IMR-90 (cell line): ENCODE data around the gene CPTP. TPM values are rescaled to one million over a fixed set of nuclear protein-coding genes. Genes with fewer than 3 reads are reported as not detected.

ENCODE experiments used
- ATAC-seq: fragments of 200-7000 bp; cut with Tn5 transposase; 2 replicates; pipeline ENCODE4 v1.9.1; 2020; ENCODE audit warnings: low read depth, mild to moderate bottlenecking, moderate library complexity
- BruUV-seq: library from RNA; stranded (reverse); fragments of 400-500 nt; replicated peaks from 2 replicates; lab custom pipeline; 2021; lab: Mats Ljungman, UMichigan
- CTCF ChIA-PET: fragments of 300-600 bp; formaldehyde crosslinking; extraction: SDS; loops from one replicate; lab custom pipeline; 2021; ENCODE audit warnings: antibody characterized with exemption; lab: Yijun Ruan, JAX
- POLR2A ChIA-PET: fragments of 300-600 bp; sonication (Branson Sonifier 250); formaldehyde crosslinking; loops from one replicate; lab custom pipeline; 2022; ENCODE audit warnings: antibody characterized with exemption; ENCODE audit not compliant: unreplicated experiment; lab: Charles Lee
- DNase-seq: peaks from one replicate; pipeline ENCODE4 v3.0.0; 2013
- H2AFZ ChIP-seq: replicated peaks from 2 replicates; pipeline ENCODE3; 2013; ENCODE audit warnings: low read length, mild to moderate bottlenecking; ENCODE audit not compliant: poor library complexity
- H2AK5ac ChIP-seq: 2 replicates; pipeline ENCODE4 v1.6.1; 2013; ENCODE audit warnings: low read depth, low read length, inconsistent platforms
- H2AK9ac ChIP-seq: replicated peaks from 2 replicates; pipeline ENCODE3; 2013; ENCODE audit warnings: mild to moderate bottlenecking, low read depth, low read length, moderate library complexity; ENCODE audit not compliant: poor library complexity
- H2BK120ac ChIP-seq: 2 replicates; pipeline ENCODE4 v1.6.1; 2013; ENCODE audit warnings: low read depth, low read length, inconsistent platforms
- H2BK15ac ChIP-seq: 3 replicates; pipeline ENCODE4 v1.6.1; 2013; ENCODE audit warnings: low read depth, low read length, inconsistent platforms
- H2BK20ac ChIP-seq: 2 replicates; pipeline ENCODE4 v1.6.1; 2013; ENCODE audit warnings: low read depth, mild to moderate bottlenecking, inconsistent platforms, low read length, moderate library complexity
- H2BK5ac ChIP-seq: 2 replicates; pipeline ENCODE4 v1.6.1; 2013; ENCODE audit warnings: mild to moderate bottlenecking, low read depth, low read length, inconsistent platforms; ENCODE audit not compliant: poor library complexity, severe bottlenecking
- H3K14ac ChIP-seq: replicated peaks from 2 replicates; pipeline ENCODE4 v1.6.1; 2013; ENCODE audit warnings: low read depth, low read length, inconsistent platforms
- H3K18ac ChIP-seq: 2 replicates; pipeline ENCODE4 v1.6.1; 2013; ENCODE audit warnings: low read depth, low read length, control low read depth
- H3K23ac ChIP-seq: 2 replicates; pipeline ENCODE4 v1.6.1; 2013; ENCODE audit warnings: low read depth, low read length, inconsistent platforms
- H3K27ac ChIP-seq: 2 replicates; pipeline ENCODE4 v1.5.1; 2013; ENCODE audit warnings: mild to moderate bottlenecking, control low read depth, low read length; ENCODE audit not compliant: insufficient read depth
- H3K27me3 ChIP-seq: 2 replicates; pipeline ENCODE4 v1.6.1; 2013; ENCODE audit warnings: low read length; ENCODE audit not compliant: control insufficient read depth, insufficient read depth
- H3K36me3 ChIP-seq: 2 replicates; pipeline ENCODE4 v1.6.1; 2013; ENCODE audit warnings: low read length, mixed read lengths; ENCODE audit not compliant: control insufficient read depth, insufficient read depth
- H3K4ac ChIP-seq: 2 replicates; pipeline ENCODE4 v1.6.1; 2013; ENCODE audit warnings: low read depth, low read length, inconsistent platforms
- H3K4me1 ChIP-seq: 2 replicates; pipeline ENCODE4 v1.6.1; 2013; ENCODE audit warnings: low read length, mixed read lengths; ENCODE audit not compliant: control insufficient read depth, insufficient read depth
- H3K4me2 ChIP-seq: 2 replicates; pipeline ENCODE4 v1.6.1; 2013; ENCODE audit warnings: low read depth, mild to moderate bottlenecking, control low read depth, low read length, moderate library complexity
- H3K4me3 ChIP-seq: 2 replicates; pipeline ENCODE4 v1.5.1; 2013; ENCODE audit warnings: low read depth, mild to moderate bottlenecking, control low read depth, low read length, moderate library complexity; ENCODE audit not compliant: insufficient read depth
- H3K56ac ChIP-seq: 2 replicates; pipeline ENCODE4 v1.6.1; 2013; ENCODE audit warnings: low read length, inconsistent platforms; ENCODE audit not compliant: insufficient read depth; ENCODE audit errors: extremely low read depth
- H3K79me1 ChIP-seq, 2 experiments: 2 replicates each; pipeline ENCODE4 v1.6.1; 2013; ENCODE audit warnings: low read length in 2 of 2, inconsistent platforms in 1 of 2, low read depth in 1 of 2
- H3K9ac ChIP-seq: 2 replicates; pipeline ENCODE4 v1.6.1; 2013; ENCODE audit warnings: low read depth, low read length, control low read depth
- H3K9me1 ChIP-seq: 2 replicates; pipeline ENCODE4 v1.6.1; 2013; ENCODE audit warnings: low read length, inconsistent platforms; ENCODE audit not compliant: insufficient read depth
- H3K9me3 ChIP-seq: 2 replicates; pipeline ENCODE4 v1.6.1; 2013; ENCODE audit warnings: low read length; ENCODE audit not compliant: control insufficient read depth, insufficient read depth
- H4K20me1 ChIP-seq: 2 replicates; pipeline ENCODE4 v1.6.1; 2013; ENCODE audit warnings: low read length, inconsistent platforms; ENCODE audit not compliant: insufficient read depth
- H4K5ac ChIP-seq: 2 replicates; pipeline ENCODE4 v1.6.1; 2013; ENCODE audit warnings: mild to moderate bottlenecking, low read depth, low read length, control low read depth
- H4K8ac ChIP-seq, 2 experiments: 2 replicates each; pipeline ENCODE4 v1.6.1; 2013; ENCODE audit warnings: low read depth in 2 of 2, low read length in 2 of 2, control low read depth in 1 of 2, inconsistent platforms in 1 of 2
- H4K91ac ChIP-seq: 2 replicates; pipeline ENCODE4 v1.6.1; 2013; ENCODE audit warnings: low read depth, low read length, inconsistent platforms; ENCODE audit not compliant: insufficient read depth
- BHLHE40 ChIP-seq: fragments of 150-350 bp; IDR thresholded peaks from 2 replicates; pipeline ENCODE4 v1.6.1; 2016; ENCODE audit warnings: mild to moderate bottlenecking, low read depth, low read length
- CEBPB ChIP-seq: IDR thresholded peaks from 2 replicates; pipeline ENCODE4 v1.6.1; 2012; ENCODE audit warnings: low read depth, low read length, improper control_type of control experiment
- CHD1 ChIP-seq: IDR thresholded peaks from 2 replicates; pipeline ENCODE4 v1.6.1; 2012; ENCODE audit warnings: low read depth, low read length, improper control_type of control experiment
- ELK1 ChIP-seq: fragments of 150-350 bp; IDR thresholded peaks from 2 replicates; pipeline ENCODE4 v1.6.1; 2016; ENCODE audit warnings: low read depth, mild to moderate bottlenecking, low read length, moderate library complexity, borderline replicate concordance
- FOS ChIP-seq: fragments of 150-350 bp; IDR thresholded peaks from 2 replicates; pipeline ENCODE4 v1.6.1; 2016; ENCODE audit warnings: low read depth, low read length
- MAFK ChIP-seq: IDR thresholded peaks from 2 replicates; pipeline ENCODE4 v1.6.1; 2012; ENCODE audit warnings: low read depth, low read length, improper control_type of control experiment
- MAZ ChIP-seq: IDR thresholded peaks from 2 replicates; pipeline ENCODE4 v1.6.1; 2012; ENCODE audit warnings: low read depth, mild to moderate bottlenecking, low read length, improper control_type of control experiment, moderate library complexity, borderline replicate concordance
- MXI1 ChIP-seq: IDR thresholded peaks from 2 replicates; pipeline ENCODE4 v1.6.1; 2012; ENCODE audit warnings: low read depth, mild to moderate bottlenecking, low read length, moderate library complexity, borderline replicate concordance
- NFE2L2 ChIP-seq: fragments of 150-350 bp; IDR thresholded peaks from 2 replicates; pipeline ENCODE4 v1.6.1; 2016; ENCODE audit warnings: low read depth, mild to moderate bottlenecking, low read length
- POLR2A ChIP-seq: IDR thresholded peaks from 2 replicates; pipeline ENCODE4 v1.6.1; 2012; ENCODE audit warnings: mild to moderate bottlenecking, low read depth, low read length
- RAD21 ChIP-seq: IDR thresholded peaks from 2 replicates; pipeline ENCODE4 v1.6.1; 2012; ENCODE audit warnings: low read length, improper control_type of control experiment
- RCOR1 ChIP-seq: IDR thresholded peaks from 2 replicates; pipeline ENCODE4 v1.6.1; 2012; ENCODE audit warnings: mild to moderate bottlenecking, low read length, improper control_type of control experiment; ENCODE audit not compliant: insufficient replicate concordance
- RFX5 ChIP-seq: IDR thresholded peaks from 2 replicates; pipeline ENCODE4 v1.8.0; 2012; ENCODE audit warnings: low read depth, mild to moderate bottlenecking, low read length, moderate library complexity
- SMC3 ChIP-seq: fragments of 150-350 bp; IDR thresholded peaks from 2 replicates; pipeline ENCODE4 v1.6.1; 2016; ENCODE audit warnings: low read depth, mild to moderate bottlenecking, antibody characterized with exemption, low read length, moderate library complexity
- WGBS, 2 experiments: methylation state at CpG; one replicate each; pipeline versions ENCODE4 v1.1.5 to v1.1.7; 2013; ENCODE audit warnings: missing lambda C conversion rate in 2 of 2; ENCODE audit not compliant: insufficient read length in 1 of 2; ENCODE audit errors: extremely low coverage in 2 of 2; 5-methylcytosine and 5-hydroxymethylcytosine counted together
- dilution Hi-C: fragments of 300-500 bp; cut with HindIII; formaldehyde crosslinking; loops from one replicate; pipeline ENCODE4 v1.14.3; 2018; ENCODE audit warnings: low sequenced_read_pairs; ENCODE audit not compliant: unreplicated experiment
- in situ Hi-C: fragments of 300-500 bp; cut with MboI; formaldehyde crosslinking; loops from 3 replicates; pipeline ENCODE4 v1.14.3; 2019; ENCODE audit warnings: low sequenced_read_pairs, inconsistent platforms, mixed read lengths
- intact Hi-C: fragments of 100-400 bp; cut with micrococcal nuclease; formaldehyde crosslinking; loops from 2 replicates; pipeline ENCODE4 v1.10.0; 2022
- polyA plus RNA-seq, 3 experiments: library from polyadenylated mRNA; depleted of rRNA; stranded (reverse); fragments of >200 nt; gene quantifications; 2 replicates each; pipeline ENCODE4 v1.2.3, GENCODE V29; 2012; ENCODE audit warnings: low replicate concordance in 1 of 3
- total RNA-seq: library from RNA; depleted of rRNA; stranded (reverse); fragments of >200 nt; gene quantifications from 2 replicates; pipeline ENCODE4 v1.2.3, GENCODE V29; 2012
- TF ChIP-seq, protein P1 (sequence below): conservative IDR thresholded peaks from 2 replicates; pipeline ENCODE4 v1.5.1; 2012; ENCODE audit warnings: mild to moderate bottlenecking, low read depth, low read length, improper control_type of control experiment

Gene CPTP
- total and polyA plus RNA-seq, 2 of the 4 experiments (the other 2 are of a cell fraction), result 2.7 to 12.1 TPM

GRCh38 chr1:1358433-1359271 is 34.0 kb downstream of the CPTP start, which contains the start of gene MXRA8:
TSS of gene MXRA8 (minus strand) at chr1:1358555. CDS start at chr1:1358504, 51 bp downstream.
- Histone ChIP-seq H3K9ac (peak within 1 kb of the TSS; percentile 92), H2AFZ (peak within 1 kb of the TSS; percentile 85), H3K4me2 (peak within 1 kb of the TSS; percentile 93), H2BK5ac (peak within 1 kb of the TSS; percentile 96), H2BK20ac (peak within 1 kb of the TSS; percentile 96), H3K9me1 (peaks cover 13% of the 10 kb centered on the region), H3K4ac (peak within 1 kb of the TSS; percentile 99), H4K91ac (peak within 1 kb of the TSS; percentile 98), H3K56ac (peak within 1 kb of the TSS; percentile 89), H2BK15ac (peak within 1 kb of the TSS; percentile 90; the same call in 2 of the 3 replicates), H3K9me3 (no peaks in the 10 kb centered on the region), H2AK5ac (peak within 1 kb of the TSS; percentile 99), H3K23ac (peak within 1 kb of the TSS; percentile 98), H3K27ac (peak within 1 kb of the TSS; percentile 96), H2BK120ac (peak within 1 kb of the TSS; percentile 99), H3K27me3 (no peaks in the 10 kb centered on the region), H3K79me1 (peaks cover 4 to 23% of the 10 kb centered on the region in 2 experiments; a peak in 3 of 4 replicates), H2AK9ac (peak within 1 kb of the TSS; percentile 100), H4K5ac (peak within 1 kb of the TSS; percentile 86), H4K8ac (peak within 1 kb of the TSS; percentile 92), H3K18ac (peak within 1 kb of the TSS; percentile 71), H3K4me3 (peak within 1 kb of the TSS; percentile 74), H4K20me1 (peaks cover 32% of the 10 kb centered on the region), H3K36me3 (peaks cover 16% of the 10 kb centered on the region; the same call in 1 of the 2 replicates), H3K4me1 (peaks cover 35% of the 10 kb centered on the region), H3K14ac (peak within 1 kb of the TSS; percentile 96)
- CTCF ChIA-PET, result no interaction called here
- ATAC-seq (peak; percentile 59), DNase-seq (peak; percentile 82)
- in situ Hi-C loops (no loop called here), intact Hi-C loops (loop anchor here (2.0 to 5.0 kb wide), 2 partner anchors 14 to 51 kb away; partner anchors contain the start of genes ACAP3 and PUSL1), dilution Hi-C loops (no loop called here)
- BruUV-seq, result no TSS peak
- POLR2A ChIA-PET, result interaction anchor here (0.6 to 1.0 kb wide), 2 partner anchors 11 to 16 kb away, joined by 3 read pairs; partner anchors contain the start of gene AURKAIP1
- WGBS, 2 experiments, result 6% methylated on average over 6 of the region's 29 CpGs; no CpG with 5 or more reads in 1 of the 2 experiments
- TF ChIP-seq RCOR1, result no peak
- TF ChIP-seq POLR2A, result peak; percentile 65; the same call in 1 of the 2 replicates
- TF ChIP-seq FOS, result 0 out of 2 replicates have a peak, but pooled peaks have one; percentile 9
- TF ChIP-seq MAFK, result no peak
- no peak for TF ChIP-seq RAD21
- TF ChIP-seq MXI1, result 0 out of 2 replicates have a peak, but pooled peaks have one; percentile 9
- TF ChIP-seq ELK1, result no peak
- TF ChIP-seq SMC3, result no peak
- TF ChIP-seq NFE2L2, result no peak
- no peak for TF ChIP-seq RFX5
- peak; percentile 81 for TF ChIP-seq MAZ
- TF ChIP-seq, protein P1, sequence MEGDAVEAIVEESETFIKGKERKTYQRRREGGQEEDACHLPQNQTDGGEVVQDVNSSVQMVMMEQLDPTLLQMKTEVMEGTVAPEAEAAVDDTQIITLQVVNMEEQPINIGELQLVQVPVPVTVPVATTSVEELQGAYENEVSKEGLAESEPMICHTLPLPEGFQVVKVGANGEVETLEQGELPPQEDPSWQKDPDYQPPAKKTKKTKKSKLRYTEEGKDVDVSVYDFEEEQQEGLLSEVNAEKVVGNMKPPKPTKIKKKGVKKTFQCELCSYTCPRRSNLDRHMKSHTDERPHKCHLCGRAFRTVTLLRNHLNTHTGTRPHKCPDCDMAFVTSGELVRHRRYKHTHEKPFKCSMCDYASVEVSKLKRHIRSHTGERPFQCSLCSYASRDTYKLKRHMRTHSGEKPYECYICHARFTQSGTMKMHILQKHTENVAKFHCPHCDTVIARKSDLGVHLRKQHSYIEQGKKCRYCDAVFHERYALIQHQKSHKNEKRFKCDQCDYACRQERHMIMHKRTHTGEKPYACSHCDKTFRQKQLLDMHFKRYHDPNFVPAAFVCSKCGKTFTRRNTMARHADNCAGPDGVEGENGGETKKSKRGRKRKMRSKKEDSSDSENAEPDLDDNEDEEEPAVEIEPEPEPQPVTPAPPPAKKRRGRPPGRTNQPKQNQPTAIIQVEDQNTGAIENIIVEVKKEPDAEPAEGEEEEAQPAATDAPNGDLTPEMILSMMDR, result no peak
- no peak for TF ChIP-seq CEBPB
- no peak for TF ChIP-seq CHD1
- no peak; the same call in 1 of the 2 replicates for TF ChIP-seq BHLHE40
